Mucosa of descending colon (tissue), 3 donors: ENCODE data around the gene GCGR. TPM values are rescaled to one million over a fixed set of nuclear protein-coding genes. Genes with fewer than 3 reads are reported as not detected.

ENCODE experiments used
- ATAC-seq: fragments of 200-7000 bp; cut with Tn5 transposase; one replicate; pipeline ENCODE4 v1.9.1; 2020; ENCODE audit warnings: mild to moderate bottlenecking, moderate library complexity
- DNase-seq, 3 donors: peaks; one replicate each; pipeline ENCODE4 v3.0.0-alpha.2; 2020
- H3K36me3 ChIP-seq: fragments of 200-600 bp; one replicate; pipeline ENCODE4 v1.8.0; 2021; ENCODE audit warnings: low read depth, mild to moderate bottlenecking
- H3K4me1 ChIP-seq: fragments of 200-600 bp; one replicate; pipeline ENCODE4 v1.8.0; 2021; ENCODE audit warnings: low read depth, mild to moderate bottlenecking
- H3K4me3 ChIP-seq: fragments of 200-600 bp; one replicate; pipeline ENCODE4 v1.8.0; 2021; ENCODE audit warnings: mild to moderate bottlenecking
- H3K9me3 ChIP-seq: fragments of 200-600 bp; one replicate; pipeline ENCODE4 v1.8.0; 2021; ENCODE audit warnings: mild to moderate bottlenecking
- CTCF ChIP-seq: fragments of 200-600 bp; IDR thresholded peaks from one replicate; pipeline ENCODE4 v1.8.0; 2022; ENCODE audit warnings: antibody characterized with exemption, mild to moderate bottlenecking
- intact Hi-C, 2 donors: fragments of 100-400 bp; cut with DNase I in 1 of 2; cut with micrococcal nuclease in 1 of 2; formaldehyde crosslinking; loops; one replicate each; pipeline versions ENCODE4 v1.11.0 to v1.11.1; 2022; cut with DNase I, micrococcal nuclease
- total RNA-seq, 3 donors: library from RNA; stranded (reverse); fragmentation: NEBNext Ultra II Directional in 2 of 3; extraction: Animal tissue kit (Norgen Biotek cat#: 25700) in 2 of 3; gene quantifications; one replicate each; pipeline versions ENCODE4 v1.2.1 to v1.2.4, GENCODE V29; 2021 to 2023
- donor health status: DM: no; HTN: no; CAD: no; lungs with moderate emphysema.
- donor health status: DM: no; HTN: no; CAD: no.
- donor health status: DM: no; HTN: yes; CAD: no.

The GCGR gene
- total RNA-seq, 3 donors from 2014 or later, result 0.22 to 0.98 (median 0.43) TPM

- intact Hi-C loops, result no loop called here
- no peak for DNase-seq
- no peaks in the 10 kb centered on the region for H3K36me3 ChIP-seq
- TF ChIP-seq CTCF, result no peak
- ATAC-seq, result peak; percentile 15
- no peaks in the 10 kb centered on the region for H3K9me3 ChIP-seq
- H3K4me1 ChIP-seq, result peaks cover 3% of the 10 kb centered on the region
- H3K4me3 ChIP-seq, result no peak overlapping the region
Observed at GRCh38 chr17:81806461-81807209, 2.7 kb downstream of the GCGR start.

GRCh38 chr17:81807210-81807719 lies 3.3 kb downstream of the GCGR start:
- no peak for TF ChIP-seq CTCF
- intact Hi-C loops, result no loop called here

GRCh38 chr17:81807839-81808238 lies 3.9 kb downstream of the GCGR start:
- no peak for TF ChIP-seq CTCF
- Histone ChIP-seq H3K4me3 (no peak overlapping the region), H3K36me3 (no peaks in the 10 kb centered on the region), H3K9me3 (no peaks in the 10 kb centered on the region), H3K4me1 (peaks cover 3% of the 10 kb centered on the region)
- ATAC-seq (no peak), DNase-seq (no peak)
- intact Hi-C loops, result no loop called here

More at GRCh38 chr17:81807210-81807719, 3.3 kb downstream of the GCGR start:
- H3K4me1 ChIP-seq, result peaks cover 3% of the 10 kb centered on the region
- H3K4me3 ChIP-seq, result no peak overlapping the region
- no peaks in the 10 kb centered on the region for H3K36me3 ChIP-seq
- DNase-seq, result no peak
- no peaks in the 10 kb centered on the region for H3K9me3 ChIP-seq
- ATAC-seq, result no peak

- Histone ChIP-seq H3K4me1 (peaks cover 3% of the 10 kb centered on the region), H3K36me3 (no peaks in the 10 kb centered on the region), H3K4me3 (no peak overlapping the region), H3K9me3 (no peaks in the 10 kb centered on the region)
- ATAC-seq (peak; percentile 7), DNase-seq (no peak)
- intact Hi-C loops, result no loop called here
- TF ChIP-seq CTCF, result no peak
Observed at GRCh38 chr17:81808778-81809555, 5.0 kb downstream of the GCGR start.

DNA sequence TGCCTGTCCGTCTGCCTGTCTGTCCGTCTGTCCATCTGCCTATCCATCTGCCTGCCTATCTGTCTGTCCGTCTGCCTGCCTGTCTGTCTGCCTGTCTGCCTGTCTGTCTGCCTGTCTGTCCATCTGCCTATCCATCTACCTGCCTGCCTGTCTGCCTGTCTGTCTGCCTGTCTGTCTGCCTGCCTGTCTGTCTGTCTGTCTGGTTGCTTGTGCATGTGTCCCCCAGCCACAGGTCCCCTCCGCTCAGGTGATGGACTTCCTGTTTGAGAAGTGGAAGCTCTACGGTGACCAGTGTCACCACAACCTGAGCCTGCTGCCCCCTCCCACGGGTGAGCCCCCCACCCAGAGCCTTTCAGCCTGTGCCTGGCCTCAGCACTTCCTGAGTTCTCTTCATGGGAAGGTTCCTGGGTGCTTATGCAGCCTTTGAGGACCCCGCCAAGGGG lies 5.6 kb downstream of the GCGR start:
- H3K4me3 ChIP-seq, result no peak overlapping the region
- no peaks in the 10 kb centered on the region for H3K36me3 ChIP-seq
- H3K4me1 ChIP-seq, result no peaks in the 10 kb centered on the region
- DNase-seq (no peak), ATAC-seq (no peak)
- TF ChIP-seq CTCF, result no peak
- intact Hi-C loops, result no loop called here
- H3K9me3 ChIP-seq, result no peaks in the 10 kb centered on the region
